Adipocyte (in vitro differentiated cells): Measurements from ENCODE around the gene SNRPD1.
"Not testable (repeated sequence)": the region's sequence is repeated elsewhere in the genome, so short reads cannot be mapped to it uniquely, and the experiment has no call there.

Source experiments
- DNase-seq: peaks from one replicate; pipeline ENCODE4 v3.0.0-alpha.2; 2015; ENCODE audit warnings: low read depth
- H3K27me3 ChIP-seq: replicated peaks from 2 replicates; pipeline ENCODE4 v1.7.0; 2013; ENCODE audit warnings: mild to moderate bottlenecking, low read length, moderate library complexity; ENCODE audit not compliant: control insufficient read depth, insufficient read depth
- H3K36me3 ChIP-seq: 2 replicates; pipeline ENCODE4 v1.7.0; 2013; ENCODE audit warnings: low read length, mild to moderate bottlenecking, moderate library complexity; ENCODE audit not compliant: control insufficient read depth, insufficient read depth, severe bottlenecking
- H3K4me1 ChIP-seq: 2 replicates; pipeline ENCODE4 v1.7.0; 2013; ENCODE audit warnings: mild to moderate bottlenecking, low read length, moderate library complexity; ENCODE audit not compliant: control insufficient read depth, insufficient read depth
- H3K4me3 ChIP-seq: 2 replicates; pipeline ENCODE4 v1.7.0; 2013; ENCODE audit warnings: mild to moderate bottlenecking, low read length, moderate library complexity
- H3K9ac ChIP-seq: 2 replicates; pipeline ENCODE4 v1.7.0; 2013; ENCODE audit warnings: mild to moderate bottlenecking, low read length, moderate library complexity
- H3K9me3 ChIP-seq: 2 replicates; pipeline ENCODE4 v1.7.0; 2013; ENCODE audit warnings: mild to moderate bottlenecking, low read length, moderate library complexity; ENCODE audit not compliant: control insufficient read depth

Gene SNRPD1

GRCh38 chr18:21640375-21640774 lies 28.3 kb downstream of the SNRPD1 start:
- H3K36me3 ChIP-seq, H3K9ac ChIP-seq, H3K4me3 ChIP-seq, H3K9me3 ChIP-seq, H3K4me1 ChIP-seq, H3K27me3 ChIP-seq, DNase-seq: not testable (repeated sequence)

GRCh38 chr18:21650311-21650710 lies 38.2 kb downstream of the SNRPD1 start:
- no peak overlapping the region for H3K9ac ChIP-seq
- H3K9me3 ChIP-seq: no peaks in the 10 kb centered on the region
- H3K27me3 ChIP-seq: no peaks in the 10 kb centered on the region
- no peak for DNase-seq
- no peak overlapping the region for H3K4me3 ChIP-seq
- H3K4me1 ChIP-seq: no peaks in the 10 kb centered on the region
- no peaks in the 10 kb centered on the region for H3K36me3 ChIP-seq

GRCh38 chr18:21652073-21652472 lies 40.0 kb downstream of the SNRPD1 start:
- no peaks in the 10 kb centered on the region for H3K9me3 ChIP-seq
- peaks cover 11% of the 10 kb centered on the region for H3K4me1 ChIP-seq
- no peaks in the 10 kb centered on the region for H3K36me3 ChIP-seq
- no peaks in the 10 kb centered on the region for H3K27me3 ChIP-seq
- H3K4me3 ChIP-seq: no peak overlapping the region
- DNase-seq: no peak
- H3K9ac ChIP-seq: no peak overlapping the region

GRCh38 chr18:21653361-21653760 lies 41.2 kb downstream of the SNRPD1 start:
- H3K4me1 ChIP-seq: peaks cover 11% of the 10 kb centered on the region
- no peak overlapping the region for H3K9ac ChIP-seq
- no peak overlapping the region for H3K4me3 ChIP-seq
- H3K9me3 ChIP-seq: no peaks in the 10 kb centered on the region
- H3K27me3 ChIP-seq: no peaks in the 10 kb centered on the region
- no peak for DNase-seq
- no peaks in the 10 kb centered on the region for H3K36me3 ChIP-seq

- no peaks in the 10 kb centered on the region for H3K9me3 ChIP-seq
- H3K9ac ChIP-seq: no peak overlapping the region
- H3K36me3 ChIP-seq: no peaks in the 10 kb centered on the region
- peaks cover 11% of the 10 kb centered on the region for H3K4me1 ChIP-seq
- peak; percentile 65 for DNase-seq
- no peak overlapping the region for H3K4me3 ChIP-seq
- no peaks in the 10 kb centered on the region for H3K27me3 ChIP-seq
Observed at GRCh38 chr18:21656402-21656801, 44.3 kb downstream of the SNRPD1 start.

GRCh38 chr18:21660078-21660477 lies 48.0 kb downstream of the SNRPD1 start:
- H3K9ac ChIP-seq: no peak overlapping the region
- peaks cover 11% of the 10 kb centered on the region for H3K4me1 ChIP-seq
- no peak for DNase-seq
- no peak overlapping the region for H3K4me3 ChIP-seq
- no peaks in the 10 kb centered on the region for H3K27me3 ChIP-seq
- H3K9me3 ChIP-seq: no peaks in the 10 kb centered on the region
- H3K36me3 ChIP-seq: peaks cover 6% of the 10 kb centered on the region

GRCh38 chr18:21662581-21662980 lies 50.5 kb downstream of the SNRPD1 start:
- no peak for DNase-seq
- H3K4me1 ChIP-seq: no peaks in the 10 kb centered on the region

GRCh38 chr18:21663578-21663977 lies 51.5 kb downstream of the SNRPD1 start:
- Histone ChIP-seq H3K27me3 (no peaks in the 10 kb centered on the region), H3K9me3 (no peaks in the 10 kb centered on the region), H3K36me3 (peaks cover 6% of the 10 kb centered on the region), H3K4me1 (no peaks in the 10 kb centered on the region), H3K9ac (no peak overlapping the region), H3K4me3 (no peak overlapping the region)
- DNase-seq: no peak

More at GRCh38 chr18:21662581-21662980, 50.5 kb downstream of the SNRPD1 start:
- Histone ChIP-seq H3K9ac (no peak overlapping the region), H3K4me3 (no peak overlapping the region), H3K27me3 (no peaks in the 10 kb centered on the region), H3K36me3 (peaks cover 6% of the 10 kb centered on the region), H3K9me3 (no peaks in the 10 kb centered on the region)

- H3K9ac ChIP-seq: no peak overlapping the region
- no peaks in the 10 kb centered on the region for H3K9me3 ChIP-seq
- no peak overlapping the region for H3K4me3 ChIP-seq
- H3K27me3 ChIP-seq: no peaks in the 10 kb centered on the region
- DNase-seq: no peak
- no peaks in the 10 kb centered on the region for H3K4me1 ChIP-seq
- H3K36me3 ChIP-seq: peaks cover 6% of the 10 kb centered on the region
Observed at GRCh38 chr18:21664069-21664468, 52.0 kb downstream of the SNRPD1 start.

- no peak overlapping the region for H3K4me3 ChIP-seq
- H3K36me3 ChIP-seq: no peaks in the 10 kb centered on the region
- peaks cover 3% of the 10 kb centered on the region for H3K4me1 ChIP-seq
- DNase-seq: no peak
- H3K9me3 ChIP-seq: no peaks in the 10 kb centered on the region
- H3K9ac ChIP-seq: no peak overlapping the region
- H3K27me3 ChIP-seq: no peaks in the 10 kb centered on the region
Observed at GRCh38 chr18:21669736-21670285, 57.7 kb downstream of the SNRPD1 start.

GRCh38 chr18:21672521-21673267 lies 60.6 kb downstream of the SNRPD1 start:
- no peak for DNase-seq
- Histone ChIP-seq H3K9me3 (no peaks in the 10 kb centered on the region), H3K4me3 (no peak overlapping the region), H3K9ac (no peak overlapping the region), H3K36me3 (no peaks in the 10 kb centered on the region), H3K27me3 (no peaks in the 10 kb centered on the region), H3K4me1 (peaks cover 3% of the 10 kb centered on the region)

GRCh38 chr18:21675354-21675753 lies 63.2 kb downstream of the SNRPD1 start:
- H3K36me3 ChIP-seq, DNase-seq, H3K9ac ChIP-seq, H3K4me1 ChIP-seq, H3K4me3 ChIP-seq, H3K27me3 ChIP-seq, H3K9me3 ChIP-seq: not testable (repeated sequence)
